Activated CD8-positive, alpha-beta memory T cell treated with anti-CD3 and anti-CD28 coated beads, Interleukin-2, amount 10 ng/mL, durations not matched to agents 7 days and 5 days (primary cell): ENCODE measurements around the gene ATP1A1. TPM values are rescaled to one million over a fixed set of nuclear protein-coding genes. Genes with fewer than 3 reads are reported as not detected.

ENCODE experiments used
- ATAC-seq: fragments of 150-1000 bp; cut with Tn5 transposase; one replicate; pipeline ENCODE4 v1.10.0; 2021; ENCODE audit warnings: moderate library complexity
- CTCF ChIA-PET: fragments of 350-600 bp; sonication (Branson Sonifier 250); formaldehyde crosslinking; loops from one replicate; lab custom pipeline; 2021; ENCODE audit warnings: antibody characterized with exemption; lab: Charles Lee
- DNase-seq: peaks from one replicate; pipeline ENCODE4 v3.0.0-alpha.2; 2020
- H3K27ac Mint-ChIP-seq: one replicate; pipeline ENCODE4 v1.8.0; 2021; ENCODE audit warnings: mild to moderate bottlenecking, mixed read lengths
- H3K27me3 Mint-ChIP-seq: one replicate; pipeline ENCODE4 v1.8.0; 2021; ENCODE audit warnings: mixed read lengths
- H3K36me3 Mint-ChIP-seq: one replicate; pipeline ENCODE4 v1.8.0; 2021; ENCODE audit warnings: mild to moderate bottlenecking, mixed read lengths
- H3K4me1 Mint-ChIP-seq: one replicate; pipeline ENCODE4 v1.8.0; 2021; ENCODE audit warnings: mixed read lengths
- H3K4me3 Mint-ChIP-seq: one replicate; pipeline ENCODE4 v1.8.0; 2021; ENCODE audit warnings: mild to moderate bottlenecking, moderate library complexity, mixed read lengths
- H3K9me3 Mint-ChIP-seq: one replicate; pipeline ENCODE4 v1.8.0; 2022; ENCODE audit warnings: low read depth, mixed read lengths
- total RNA-seq, 2 experiments: library from RNA; stranded (reverse); gene quantifications; one replicate each; pipeline ENCODE4 v1.2.3, GENCODE V29; 2021

ATP1A1 gene
- 100 to 1,000 TPM; 169 to 206 TPM for total RNA-seq

- Mint-ChIP-seq H3K9me3 (no peaks in the 10 kb centered on the region), H3K36me3 (peaks cover 3% of the 10 kb centered on the region), H3K4me3 (peak within 1 kb of the TSS; percentile 96), H3K4me1 (peaks cover 38% of the 10 kb centered on the region), H3K27me3 (peaks cover 25% of the 10 kb centered on the region), H3K27ac (peak within 1 kb of the TSS; percentile 93)
- ATAC-seq (peak; percentile 74), DNase-seq (peak; percentile 98)
- CTCF ChIA-PET = interaction anchor here (0.6 to 1.4 kb wide), 3 partner anchors 127 to 233 kb away, joined by 3 to 4 read pairs (median 3); no protein-coding TSS in a partner anchor
Observed at GRCh38 chr1:116372651-116373430, at the start of gene ATP1A1. Gene ATP1A1 (plus strand): TSS chr1:116373244. CDS start chr1:116373512, 268 bp downstream.

DNA sequence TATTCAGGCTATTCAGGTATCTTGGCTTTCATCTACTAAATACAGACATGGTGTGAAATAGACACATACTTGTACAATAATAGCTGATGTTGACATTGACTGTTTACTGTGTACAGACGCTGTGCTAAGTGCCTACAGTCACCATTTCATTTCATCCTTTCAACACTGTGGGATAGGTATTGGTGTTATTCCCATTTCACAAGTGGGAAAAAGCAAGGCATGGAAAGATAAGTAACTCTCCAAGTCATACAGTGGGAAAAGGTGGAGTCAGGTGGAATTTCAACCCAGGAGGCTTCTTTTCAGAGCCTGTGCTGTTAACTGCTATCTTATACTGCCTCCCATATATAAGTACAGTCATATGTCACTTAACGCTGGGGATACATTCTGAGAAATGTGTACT lies 49.6 kb upstream of the ATP1A1 start:
- H3K27ac Mint-ChIP-seq = no peak overlapping the region
- H3K9me3 Mint-ChIP-seq = no peaks in the 10 kb centered on the region
- no peak for ATAC-seq
- no peak for DNase-seq
- H3K36me3 Mint-ChIP-seq = no peaks in the 10 kb centered on the region
- H3K4me3 Mint-ChIP-seq = no peak overlapping the region
- no peaks in the 10 kb centered on the region for H3K27me3 Mint-ChIP-seq
- H3K4me1 Mint-ChIP-seq = peaks cover 23% of the 10 kb centered on the region
- CTCF ChIA-PET = no interaction called here

GRCh38 chr1:116324411-116324810 lies 48.6 kb upstream of the ATP1A1 start:
- CTCF ChIA-PET = interaction anchor here (1.5 kb wide), 1 partner anchor 17 kb away, joined by 3 read pairs; no protein-coding TSS in a partner anchor
- no peaks in the 10 kb centered on the region for H3K36me3 Mint-ChIP-seq
- no peaks in the 10 kb centered on the region for H3K9me3 Mint-ChIP-seq
- ATAC-seq = no peak
- no peak overlapping the region for H3K4me3 Mint-ChIP-seq
- no peak for DNase-seq
- H3K4me1 Mint-ChIP-seq = peaks cover 23% of the 10 kb centered on the region
- H3K27ac Mint-ChIP-seq = no peak overlapping the region
- H3K27me3 Mint-ChIP-seq = no peaks in the 10 kb centered on the region

DNA sequence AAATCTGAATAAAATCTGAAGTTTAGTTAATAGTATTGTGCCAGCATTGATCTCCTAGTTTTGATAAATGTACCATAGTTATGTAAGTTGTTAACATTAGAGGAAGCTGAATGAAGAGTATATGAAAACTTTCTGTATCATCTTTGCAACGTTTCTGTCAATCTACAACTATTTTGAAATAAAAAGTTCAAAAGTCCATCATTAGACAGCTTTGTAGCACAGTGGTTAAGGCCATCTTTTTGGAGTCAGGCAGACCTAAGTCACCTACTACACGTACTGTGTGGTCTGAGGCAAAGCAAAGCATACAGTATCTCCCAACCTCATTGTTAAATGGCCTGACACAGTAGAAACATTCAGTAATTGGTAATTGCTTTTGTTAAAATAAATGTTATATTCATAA lies 47.9 kb upstream of the ATP1A1 start:
- no peak for DNase-seq
- CTCF ChIA-PET = interaction anchor here (1.5 kb wide), 1 partner anchor 18 kb away, joined by 3 read pairs; no protein-coding TSS in a partner anchor
- H3K27ac Mint-ChIP-seq = no peak overlapping the region
- no peaks in the 10 kb centered on the region for H3K27me3 Mint-ChIP-seq
- no peaks in the 10 kb centered on the region for H3K9me3 Mint-ChIP-seq
- no peak overlapping the region for H3K4me3 Mint-ChIP-seq
- no peak for ATAC-seq
- no peaks in the 10 kb centered on the region for H3K36me3 Mint-ChIP-seq
- peaks cover 23% of the 10 kb centered on the region for H3K4me1 Mint-ChIP-seq

DNA sequence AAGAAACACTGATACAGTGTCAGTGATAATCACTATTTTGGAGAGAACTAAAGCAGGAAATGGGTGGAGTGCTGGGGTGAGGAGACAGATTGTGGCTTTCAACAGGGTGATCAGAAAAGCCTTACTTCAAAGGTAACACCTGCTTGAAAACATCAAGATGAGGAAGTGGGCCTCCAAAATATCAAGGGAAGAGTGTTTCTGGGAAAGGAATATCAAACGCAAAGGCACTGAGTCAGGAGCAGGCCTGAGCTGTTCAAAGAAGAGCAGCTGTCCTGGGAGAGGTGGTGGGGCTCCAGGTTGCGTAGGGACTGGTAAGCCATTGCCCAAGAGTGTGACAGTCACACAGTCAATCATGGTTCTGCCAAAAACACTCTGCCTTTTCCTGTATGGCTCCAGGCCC lies 47.1 kb upstream of the ATP1A1 start:
- Mint-ChIP-seq H3K27ac (peak overlapping the region; percentile 83), H3K9me3 (no peaks in the 10 kb centered on the region), H3K36me3 (no peaks in the 10 kb centered on the region), H3K4me3 (no peak overlapping the region), H3K27me3 (no peaks in the 10 kb centered on the region), H3K4me1 (peaks cover 23% of the 10 kb centered on the region)
- DNase-seq (peak; percentile 48), ATAC-seq (peak; percentile 90)
- CTCF ChIA-PET = interaction anchor here (2.4 kb wide), 1 partner anchor 187 kb away, joined by 5 read pairs; no protein-coding TSS in a partner anchor

DNA sequence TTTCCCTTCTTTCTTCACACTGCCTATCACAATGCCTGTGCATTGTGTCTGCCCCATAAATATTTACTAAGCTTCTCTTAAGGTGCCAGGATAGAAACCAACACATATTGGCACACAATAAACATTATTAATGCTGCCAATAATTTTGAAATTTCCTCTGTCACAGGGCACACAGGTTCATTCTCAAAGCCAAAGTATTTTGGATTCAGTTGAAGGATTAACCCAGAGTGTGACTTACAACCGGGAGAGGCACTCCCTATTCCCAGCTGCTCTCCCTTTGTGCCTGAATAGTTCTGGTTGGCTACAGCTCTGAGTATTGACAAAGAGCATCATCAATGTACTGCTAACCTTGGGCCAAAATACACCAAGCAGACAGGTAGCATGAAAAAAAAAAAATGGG lies 46.6 kb upstream of the ATP1A1 start:
- Mint-ChIP-seq H3K9me3 (no peaks in the 10 kb centered on the region), H3K27ac (peak overlapping the region; percentile 83), H3K27me3 (no peaks in the 10 kb centered on the region), H3K4me1 (peaks cover 22% of the 10 kb centered on the region), H3K36me3 (no peaks in the 10 kb centered on the region), H3K4me3 (no peak overlapping the region)
- DNase-seq = no peak
- no peak for ATAC-seq
- CTCF ChIA-PET = interaction anchor here (2.4 kb wide), 1 partner anchor 187 kb away, joined by 5 read pairs; no protein-coding TSS in a partner anchor

DNA sequence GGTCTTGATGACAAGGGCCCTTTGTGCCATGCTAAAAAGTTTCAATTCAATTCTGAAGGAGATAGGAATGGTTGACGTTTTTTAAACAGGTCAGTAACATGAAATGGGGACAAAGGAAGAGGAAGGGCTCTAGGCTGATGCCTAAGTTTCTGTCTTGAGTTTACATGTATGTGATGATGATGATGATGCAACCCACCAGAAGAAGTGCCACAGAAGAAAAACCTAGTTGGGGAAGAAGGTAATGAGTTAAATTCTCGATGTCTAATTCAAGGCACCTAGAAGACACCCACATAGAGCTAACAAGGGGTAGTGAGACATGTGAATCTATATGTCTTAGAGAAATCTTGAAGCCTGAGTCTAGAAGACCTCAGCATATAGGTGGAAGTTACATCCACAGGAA lies 44.4 kb upstream of the ATP1A1 start:
- ATAC-seq (no peak), DNase-seq (no peak)
- H3K4me3 Mint-ChIP-seq = no peak overlapping the region
- peaks cover 18% of the 10 kb centered on the region for H3K4me1 Mint-ChIP-seq
- CTCF ChIA-PET = interaction anchor here (0.8 kb wide), 1 partner anchor 190 kb away, joined by 3 read pairs; no protein-coding TSS in a partner anchor
- no peaks in the 10 kb centered on the region for H3K9me3 Mint-ChIP-seq
- H3K27me3 Mint-ChIP-seq = no peaks in the 10 kb centered on the region
- H3K27ac Mint-ChIP-seq = no peak overlapping the region
- no peaks in the 10 kb centered on the region for H3K36me3 Mint-ChIP-seq

DNA sequence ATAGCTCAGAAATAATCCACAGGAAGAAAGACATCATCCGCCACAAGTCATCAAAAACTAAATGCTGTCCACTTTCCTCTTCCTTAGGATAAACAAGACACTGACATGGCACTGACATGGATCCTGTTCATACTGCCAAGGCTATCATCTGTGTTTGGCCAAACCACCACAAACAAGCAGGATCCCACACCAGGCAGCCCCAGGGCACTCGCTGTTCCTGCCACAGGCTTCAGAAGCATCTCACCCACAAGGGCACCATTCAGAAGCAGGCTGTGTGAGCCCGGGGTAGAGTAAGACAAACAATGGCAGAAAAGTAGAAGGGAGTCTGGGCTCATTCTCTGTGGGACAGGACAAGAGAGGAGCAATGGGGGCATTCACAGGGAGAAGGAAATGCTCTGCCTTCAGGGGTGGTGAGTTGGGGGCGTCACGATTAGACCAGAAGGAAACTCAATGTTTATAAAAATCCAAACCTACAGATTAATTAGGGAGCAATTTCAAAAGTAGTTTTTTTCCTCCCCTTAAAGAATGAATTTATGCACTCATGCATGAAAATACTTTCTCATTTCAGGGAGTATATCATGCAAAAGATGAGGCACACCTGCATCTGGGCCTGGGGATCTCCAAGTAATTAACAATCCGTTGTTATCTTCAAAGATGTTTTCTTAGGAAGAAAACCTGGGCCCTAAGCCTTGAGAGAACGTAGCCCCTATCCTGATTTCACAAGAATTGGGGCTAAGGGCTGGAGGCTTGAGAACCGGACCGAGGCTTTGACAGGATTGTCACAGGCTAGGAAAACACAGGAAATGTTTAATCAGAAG lies 43.3 kb upstream of the ATP1A1 start:
- Mint-ChIP-seq H3K27ac (no peak overlapping the region), H3K27me3 (no peaks in the 10 kb centered on the region), H3K4me3 (no peak overlapping the region), H3K36me3 (no peaks in the 10 kb centered on the region), H3K9me3 (no peaks in the 10 kb centered on the region), H3K4me1 (peaks cover 18% of the 10 kb centered on the region)
- no peak for DNase-seq
- CTCF ChIA-PET = no interaction called here
- ATAC-seq = no peak

DNA sequence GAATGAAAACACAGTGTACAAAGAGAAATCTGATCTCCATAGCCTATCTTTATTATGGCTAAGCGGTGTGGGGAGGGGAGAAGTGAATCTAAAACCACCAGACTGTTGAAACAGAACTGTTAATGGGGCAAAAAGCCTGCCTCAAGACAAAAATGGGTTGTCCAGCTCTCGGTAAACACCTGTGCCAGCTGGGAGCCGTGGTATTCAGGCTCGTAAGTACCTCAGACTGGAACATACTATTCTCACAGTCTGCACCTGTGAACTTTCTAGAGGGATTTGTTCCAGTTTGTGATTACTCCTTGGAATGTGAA lies 42.7 kb upstream of the ATP1A1 start:
- no peaks in the 10 kb centered on the region for H3K27me3 Mint-ChIP-seq
- H3K9me3 Mint-ChIP-seq = no peaks in the 10 kb centered on the region
- H3K36me3 Mint-ChIP-seq = no peaks in the 10 kb centered on the region
- DNase-seq (no peak), ATAC-seq (no peak)
- peaks cover 13% of the 10 kb centered on the region for H3K4me1 Mint-ChIP-seq
- H3K4me3 Mint-ChIP-seq = no peak overlapping the region
- CTCF ChIA-PET = no interaction called here
- no peak overlapping the region for H3K27ac Mint-ChIP-seq

DNA sequence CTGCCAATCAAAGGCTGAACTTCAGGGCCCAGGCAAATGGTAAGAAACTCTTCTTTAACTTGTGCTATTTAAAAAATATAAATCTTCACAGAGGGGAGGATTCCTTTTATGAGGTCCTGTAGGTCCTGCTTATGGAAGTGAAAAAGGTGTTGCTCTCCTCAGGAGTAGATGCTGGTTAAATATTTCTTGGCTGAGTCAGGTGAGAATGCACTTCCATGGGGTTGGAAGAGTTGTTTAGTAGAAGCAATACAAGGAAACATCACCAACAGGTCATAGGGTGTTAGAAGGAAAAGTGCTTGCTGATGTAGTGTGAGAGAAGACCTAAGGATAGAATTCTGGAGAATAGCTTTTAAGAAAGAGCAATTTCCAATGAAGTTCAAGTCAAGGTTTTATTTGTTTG lies 42.2 kb upstream of the ATP1A1 start:
- ATAC-seq (no peak), DNase-seq (no peak)
- Mint-ChIP-seq H3K4me3 (no peak overlapping the region), H3K36me3 (no peaks in the 10 kb centered on the region), H3K9me3 (no peaks in the 10 kb centered on the region), H3K4me1 (peaks cover 8% of the 10 kb centered on the region), H3K27me3 (no peaks in the 10 kb centered on the region), H3K27ac (no peak overlapping the region)
- CTCF ChIA-PET = interaction anchor here (0.9 to 1.6 kb wide), 2 partner anchors 10 to 192 kb away, joined by 3 read pairs; no protein-coding TSS in a partner anchor

DNA sequence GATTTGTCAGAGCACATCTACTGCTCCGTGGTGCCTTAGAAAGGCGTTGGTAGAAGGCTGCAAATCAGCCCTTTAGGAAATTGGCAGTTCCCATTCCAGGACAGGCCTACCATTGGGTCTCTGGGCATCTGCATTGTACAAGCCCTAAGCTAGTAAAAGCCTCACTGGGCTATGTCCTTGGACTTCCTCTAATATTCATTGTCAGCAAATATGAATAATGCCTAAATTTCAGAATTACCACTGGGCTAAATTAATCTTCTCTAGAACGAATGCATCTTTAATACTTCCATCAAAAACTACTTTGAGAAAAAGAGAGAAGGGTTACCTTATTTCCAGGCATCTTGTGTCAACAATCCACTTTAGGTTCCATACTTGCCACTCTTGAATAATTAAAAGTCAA lies 41.5 kb upstream of the ATP1A1 start:
- Mint-ChIP-seq H3K9me3 (no peaks in the 10 kb centered on the region), H3K27ac (no peak overlapping the region), H3K36me3 (no peaks in the 10 kb centered on the region), H3K4me3 (no peak overlapping the region), H3K4me1 (peaks cover 2% of the 10 kb centered on the region), H3K27me3 (no peaks in the 10 kb centered on the region)
- DNase-seq (no peak), ATAC-seq (no peak)
- CTCF ChIA-PET = interaction anchor here (0.9 to 1.6 kb wide), 3 partner anchors 11 to 192 kb away, joined by 3 to 4 read pairs (median 3); no protein-coding TSS in a partner anchor

GRCh38 chr1:116332451-116332850 lies 40.6 kb upstream of the ATP1A1 start:
- ATAC-seq (no peak), DNase-seq (no peak)
- CTCF ChIA-PET = interaction anchor here (1.6 kb wide), 1 partner anchor 193 kb away, joined by 3 read pairs; no protein-coding TSS in a partner anchor
- Mint-ChIP-seq H3K27me3 (peaks cover under 1% of the 10 kb centered on the region), H3K4me1 (no peaks in the 10 kb centered on the region), H3K9me3 (no peaks in the 10 kb centered on the region), H3K27ac (no peak overlapping the region), H3K4me3 (no peak overlapping the region), H3K36me3 (no peaks in the 10 kb centered on the region)

DNA sequence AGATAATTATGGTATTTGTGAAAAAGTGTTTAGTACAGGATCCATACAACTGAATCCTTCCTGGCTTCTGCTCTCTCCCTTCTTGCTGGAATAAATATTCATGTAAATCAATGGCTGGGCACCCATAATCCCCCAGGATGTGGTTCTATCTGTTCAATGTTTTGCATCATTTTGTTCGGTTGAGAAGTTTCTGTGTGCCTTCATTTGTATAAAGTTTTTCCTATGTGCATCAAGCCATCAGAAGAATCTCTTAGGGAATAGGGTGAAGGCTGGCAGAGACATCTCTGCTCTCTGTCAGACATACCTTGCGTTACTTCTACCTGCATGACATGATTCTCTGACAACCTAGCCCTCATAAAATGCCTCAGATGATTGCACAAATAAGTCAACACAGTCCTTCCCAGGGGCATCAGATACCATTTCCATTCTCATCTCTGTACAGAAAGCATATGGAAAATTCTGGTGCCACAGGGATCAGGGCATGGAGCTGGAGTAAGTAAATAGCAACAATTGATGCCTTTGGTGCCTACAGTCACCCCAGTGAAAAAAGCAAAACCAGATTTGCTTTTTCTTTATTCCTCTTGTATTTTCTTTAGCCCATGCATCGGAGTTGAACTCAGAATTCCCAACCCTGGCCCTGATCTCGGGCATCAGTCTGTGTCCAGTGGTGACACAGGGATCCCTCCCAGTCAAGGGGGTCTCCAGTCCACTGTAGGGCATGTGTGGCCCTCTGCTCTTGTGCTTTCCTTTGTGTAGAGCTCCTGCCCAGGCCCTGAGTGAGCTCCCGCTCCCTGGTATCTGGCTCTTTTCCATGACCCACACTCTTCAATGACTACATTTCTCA lies 39.7 kb upstream of the ATP1A1 start:
- no peaks in the 10 kb centered on the region for H3K4me1 Mint-ChIP-seq
- ATAC-seq = no peak
- CTCF ChIA-PET = no interaction called here

More for the DNA sequence above, 39.7 kb upstream of the ATP1A1 start:
- no peak for DNase-seq
- H3K27me3 Mint-ChIP-seq = peaks cover 3% of the 10 kb centered on the region
- no peak overlapping the region for H3K27ac Mint-ChIP-seq
- H3K36me3 Mint-ChIP-seq = no peaks in the 10 kb centered on the region
- no peaks in the 10 kb centered on the region for H3K9me3 Mint-ChIP-seq
- no peak overlapping the region for H3K4me3 Mint-ChIP-seq
